ENCODE data around the gene FHOD3.

The FHOD3 gene

DNA sequence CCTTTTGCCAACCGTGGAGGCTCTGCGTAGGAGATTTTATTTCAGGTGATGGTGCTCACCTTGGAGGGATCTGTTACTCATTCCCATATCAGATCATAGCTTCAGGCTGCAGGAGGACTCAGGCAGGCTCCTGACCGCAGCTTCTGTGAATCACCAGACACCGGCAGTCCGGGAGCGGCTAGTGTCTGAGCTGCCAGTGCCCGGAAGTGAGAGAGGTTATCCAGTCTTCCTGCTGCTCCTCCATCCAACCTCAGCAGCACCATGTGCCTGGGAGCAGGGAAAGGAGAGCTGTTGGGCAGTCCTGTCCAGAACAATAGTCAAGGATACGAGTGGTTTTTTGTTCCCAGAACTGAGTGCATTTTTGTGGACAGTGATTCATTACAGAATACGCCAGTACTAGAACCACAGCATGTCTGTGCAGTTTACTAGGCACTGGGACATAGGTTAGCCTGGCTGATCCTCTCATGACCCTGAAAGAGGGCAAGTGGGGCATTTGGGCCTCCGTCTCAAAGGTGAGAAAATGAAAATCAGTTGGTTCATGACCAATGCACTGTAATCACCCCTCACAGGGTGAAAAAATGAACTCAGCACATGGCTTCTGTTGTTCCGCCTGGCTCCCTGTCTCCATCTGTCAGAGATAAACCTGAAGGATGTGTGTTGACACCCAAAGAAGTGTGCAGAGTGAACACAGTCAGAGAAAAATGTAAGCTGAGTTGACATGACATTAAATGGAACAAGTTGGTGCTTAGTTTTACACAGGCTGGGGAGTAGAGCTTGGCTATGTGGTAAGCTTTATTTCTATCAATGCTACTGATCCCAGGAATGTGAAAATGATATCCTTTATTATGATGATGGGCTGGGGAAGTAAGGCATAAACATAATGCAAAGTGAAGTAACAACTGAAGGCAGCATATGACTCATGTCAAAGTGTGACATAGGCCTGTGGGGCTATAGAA is 12.2 kb downstream of the FHOD3 start:
- TF ChIP-seq GABPA (IDR thresholded peaks at IDR 0.05; ENCODE audit: low read depth) (no peak), SPI1 (IDR thresholded peaks at IDR 0.05; ENCODE audit: borderline replicate concordance, low read depth) (no peak), POLR2AphosphoS5 (IDR thresholded peaks at IDR 0.05; ENCODE audit: low read depth) (no peak)
- TF ChIP-seq, protein P1, sequence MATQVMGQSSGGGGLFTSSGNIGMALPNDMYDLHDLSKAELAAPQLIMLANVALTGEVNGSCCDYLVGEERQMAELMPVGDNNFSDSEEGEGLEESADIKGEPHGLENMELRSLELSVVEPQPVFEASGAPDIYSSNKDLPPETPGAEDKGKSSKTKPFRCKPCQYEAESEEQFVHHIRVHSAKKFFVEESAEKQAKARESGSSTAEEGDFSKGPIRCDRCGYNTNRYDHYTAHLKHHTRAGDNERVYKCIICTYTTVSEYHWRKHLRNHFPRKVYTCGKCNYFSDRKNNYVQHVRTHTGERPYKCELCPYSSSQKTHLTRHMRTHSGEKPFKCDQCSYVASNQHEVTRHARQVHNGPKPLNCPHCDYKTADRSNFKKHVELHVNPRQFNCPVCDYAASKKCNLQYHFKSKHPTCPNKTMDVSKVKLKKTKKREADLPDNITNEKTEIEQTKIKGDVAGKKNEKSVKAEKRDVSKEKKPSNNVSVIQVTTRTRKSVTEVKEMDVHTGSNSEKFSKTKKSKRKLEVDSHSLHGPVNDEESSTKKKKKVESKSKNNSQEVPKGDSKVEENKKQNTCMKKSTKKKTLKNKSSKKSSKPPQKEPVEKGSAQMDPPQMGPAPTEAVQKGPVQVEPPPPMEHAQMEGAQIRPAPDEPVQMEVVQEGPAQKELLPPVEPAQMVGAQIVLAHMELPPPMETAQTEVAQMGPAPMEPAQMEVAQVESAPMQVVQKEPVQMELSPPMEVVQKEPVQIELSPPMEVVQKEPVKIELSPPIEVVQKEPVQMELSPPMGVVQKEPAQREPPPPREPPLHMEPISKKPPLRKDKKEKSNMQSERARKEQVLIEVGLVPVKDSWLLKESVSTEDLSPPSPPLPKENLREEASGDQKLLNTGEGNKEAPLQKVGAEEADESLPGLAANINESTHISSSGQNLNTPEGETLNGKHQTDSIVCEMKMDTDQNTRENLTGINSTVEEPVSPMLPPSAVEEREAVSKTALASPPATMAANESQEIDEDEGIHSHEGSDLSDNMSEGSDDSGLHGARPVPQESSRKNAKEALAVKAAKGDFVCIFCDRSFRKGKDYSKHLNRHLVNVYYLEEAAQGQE (IDR thresholded peaks at IDR 0.05; ENCODE audit: insufficient replicate concordance, low read depth) = no peak
- TF ChIP-seq, protein P2, sequence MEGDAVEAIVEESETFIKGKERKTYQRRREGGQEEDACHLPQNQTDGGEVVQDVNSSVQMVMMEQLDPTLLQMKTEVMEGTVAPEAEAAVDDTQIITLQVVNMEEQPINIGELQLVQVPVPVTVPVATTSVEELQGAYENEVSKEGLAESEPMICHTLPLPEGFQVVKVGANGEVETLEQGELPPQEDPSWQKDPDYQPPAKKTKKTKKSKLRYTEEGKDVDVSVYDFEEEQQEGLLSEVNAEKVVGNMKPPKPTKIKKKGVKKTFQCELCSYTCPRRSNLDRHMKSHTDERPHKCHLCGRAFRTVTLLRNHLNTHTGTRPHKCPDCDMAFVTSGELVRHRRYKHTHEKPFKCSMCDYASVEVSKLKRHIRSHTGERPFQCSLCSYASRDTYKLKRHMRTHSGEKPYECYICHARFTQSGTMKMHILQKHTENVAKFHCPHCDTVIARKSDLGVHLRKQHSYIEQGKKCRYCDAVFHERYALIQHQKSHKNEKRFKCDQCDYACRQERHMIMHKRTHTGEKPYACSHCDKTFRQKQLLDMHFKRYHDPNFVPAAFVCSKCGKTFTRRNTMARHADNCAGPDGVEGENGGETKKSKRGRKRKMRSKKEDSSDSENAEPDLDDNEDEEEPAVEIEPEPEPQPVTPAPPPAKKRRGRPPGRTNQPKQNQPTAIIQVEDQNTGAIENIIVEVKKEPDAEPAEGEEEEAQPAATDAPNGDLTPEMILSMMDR (IDR thresholded peaks at IDR 0.05; ENCODE audit: insufficient read depth, low read length) = no peak
- Histone ChIP-seq H3K4me3 (replicated peaks; ENCODE audit: insufficient read depth, low read length) (no peak overlapping the region), H3K27ac (replicated peaks) (no peak overlapping the region), H3K27me3 (ENCODE audit: insufficient read depth, poor library complexity, severe bottlenecking) (peaks cover 4% of the 10 kb centered on the region)
- DNase-seq (ENCODE audit: low read depth in 1 of 2, low spot score in 1 of 2) = no peak

DNA sequence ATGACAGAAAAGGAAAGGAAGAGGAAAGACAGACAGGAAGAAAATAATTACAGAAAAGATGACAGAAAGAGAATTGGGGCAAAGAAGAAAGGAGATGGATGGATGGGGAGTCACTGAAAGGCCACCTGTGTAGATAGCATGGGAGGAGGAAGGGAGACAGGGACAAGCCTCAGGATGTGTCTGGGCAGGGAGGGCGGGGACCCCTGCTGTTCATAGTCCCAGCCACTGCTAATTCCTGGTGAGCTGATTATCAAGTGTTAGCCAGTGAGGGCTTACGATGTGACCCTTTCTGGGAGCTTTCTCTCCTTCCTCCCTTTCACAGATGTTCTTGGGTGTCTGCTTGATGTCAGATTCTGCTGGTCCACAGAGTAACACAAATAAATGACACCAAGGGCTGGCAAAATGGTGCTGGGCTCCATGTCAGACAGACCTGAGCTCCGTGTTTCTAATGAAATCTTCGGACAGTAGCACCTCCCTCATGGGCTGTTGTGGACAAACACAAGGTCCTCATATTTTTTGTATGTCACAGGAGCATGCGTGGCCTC is 13.6 kb downstream of the FHOD3 start:
- no peak overlapping the region for H3K27ac ChIP-seq (replicated peaks)
- no peak for DNase-seq (ENCODE audit: low read depth in 1 of 2, low spot score in 1 of 2)
- no peak overlapping the region for H3K4me3 ChIP-seq (replicated peaks; ENCODE audit: insufficient read depth, low read length)
- TF ChIP-seq, protein P1 (IDR thresholded peaks at IDR 0.05; ENCODE audit: insufficient replicate concordance, low read depth) = no peak
- TF ChIP-seq, protein P2 (IDR thresholded peaks at IDR 0.05; ENCODE audit: insufficient read depth, low read length) = no peak
- TF ChIP-seq POLR2AphosphoS5 (IDR thresholded peaks at IDR 0.05; ENCODE audit: low read depth) = no peak
- TF ChIP-seq SPI1 (IDR thresholded peaks at IDR 0.05; ENCODE audit: borderline replicate concordance, low read depth) = no peak
- TF ChIP-seq GABPA (IDR thresholded peaks at IDR 0.05; ENCODE audit: low read depth) = no peak
- no peaks in the 10 kb centered on the region for H3K27me3 ChIP-seq (ENCODE audit: insufficient read depth, poor library complexity, severe bottlenecking)

DNA sequence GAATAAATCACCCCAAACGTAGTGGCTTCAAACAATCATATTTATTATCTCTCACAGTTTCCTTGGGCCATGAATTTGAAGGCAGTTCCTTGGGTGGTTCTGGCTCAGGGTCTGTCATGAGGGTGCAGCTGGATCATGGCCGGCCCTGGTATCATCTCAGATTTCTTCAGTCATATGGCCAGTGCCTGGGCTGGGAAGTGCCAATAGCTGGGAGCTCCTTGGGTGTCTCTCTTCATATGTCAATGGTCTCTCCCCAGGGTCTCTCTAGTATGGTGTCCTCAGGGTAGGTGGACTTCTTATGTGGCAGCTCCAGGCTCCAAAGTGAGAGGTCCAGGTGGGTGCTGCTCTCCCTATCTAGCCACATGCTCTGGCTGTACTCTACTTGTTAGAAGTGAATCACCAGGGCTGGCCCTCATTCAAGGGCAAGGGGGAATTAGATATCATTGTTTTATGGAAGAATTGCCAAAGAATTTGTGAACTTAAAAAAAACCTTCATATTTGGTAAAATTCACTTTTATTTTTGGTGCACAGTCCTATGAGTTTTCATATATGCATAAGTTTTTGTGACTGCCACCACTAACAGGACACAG is 15.4 kb downstream of the FHOD3 start:
- no peak for DNase-seq (ENCODE audit: low read depth in 1 of 2, low spot score in 1 of 2)
- Histone ChIP-seq H3K4me3 (replicated peaks; ENCODE audit: insufficient read depth, low read length) (no peak overlapping the region), H3K27ac (replicated peaks) (no peak overlapping the region), H3K27me3 (ENCODE audit: insufficient read depth, poor library complexity, severe bottlenecking) (no peaks in the 10 kb centered on the region)
- no peak for TF ChIP-seq POLR2AphosphoS5 (IDR thresholded peaks at IDR 0.05; ENCODE audit: low read depth)
- TF ChIP-seq, protein P1 (IDR thresholded peaks at IDR 0.05; ENCODE audit: insufficient replicate concordance, low read depth) = no peak
- TF ChIP-seq, protein P2 (IDR thresholded peaks at IDR 0.05; ENCODE audit: insufficient read depth, low read length) = no peak
- no peak for TF ChIP-seq GABPA (IDR thresholded peaks at IDR 0.05; ENCODE audit: low read depth)
- no peak for TF ChIP-seq SPI1 (IDR thresholded peaks at IDR 0.05; ENCODE audit: borderline replicate concordance, low read depth)
